ENCODE results near the gene TAF1.

The TAF1 gene

GRCh38 chrX:71482228-71482958 is 116.2 kb downstream of the TAF1 start:
- H3K27ac ChIP-seq (replicated peaks; ENCODE audit: low read length): no peak overlapping the region
- H3K18ac ChIP-seq (ENCODE audit: low read length): no peak overlapping the region
- no peak overlapping the region for H3K23ac ChIP-seq (ENCODE audit: low read depth, low read length, poor library complexity)
- H2BK15ac ChIP-seq (ENCODE audit: low read length): no peak overlapping the region
- H2AK5ac ChIP-seq (ENCODE audit: low read depth, low read length): no peak overlapping the region
- H3K79me1 ChIP-seq (ENCODE audit: low read depth, low read length): no peaks in the 10 kb centered on the region
- WGBS, 2 donors (ENCODE audit: extremely low coverage in 2 of 2, insufficient read length in 2 of 2, insufficient replicate concordance in 1 of 2): no CpG with 5 or more reads among the region's 4 CpGs
- H4K8ac ChIP-seq (ENCODE audit: low read depth, low read length): no peak overlapping the region
- no peaks in the 10 kb centered on the region for H3K27me3 ChIP-seq (ENCODE audit: control insufficient read depth in 3 of 3, insufficient read depth in 3 of 3, low read depth in 1 of 3, low read length in 3 of 3)
- no peak overlapping the region for H2BK120ac ChIP-seq (ENCODE audit: low read depth, low read length)
- H3K4me2 ChIP-seq (ENCODE audit: insufficient read depth, low read length, poor library complexity, severe bottlenecking): no peak overlapping the region
- H4K91ac ChIP-seq (ENCODE audit: low read depth, low read length, poor library complexity): no peak overlapping the region
- no peak overlapping the region for H3K4me3 ChIP-seq (ENCODE audit: low read length in 2 of 2)
- no peaks in the 10 kb centered on the region for H3K4me1 ChIP-seq (ENCODE audit: control insufficient read depth in 2 of 2, insufficient read depth in 1 of 2, low read depth in 1 of 2, low read length in 2 of 2)
- no peak overlapping the region for H3K9ac ChIP-seq (ENCODE audit: low read depth, low read length, poor library complexity)
- H3K36me3 ChIP-seq (replicated peaks in 1 of 2; ENCODE audit: control insufficient read depth in 2 of 2, insufficient read depth in 2 of 2, low read length in 2 of 2): no peaks in the 10 kb centered on the region
- H2BK12ac ChIP-seq (ENCODE audit: low read length): no peak overlapping the region
- no peak overlapping the region for H2AFZ ChIP-seq (ENCODE audit: low read length)
- H3K4ac ChIP-seq (ENCODE audit: low read length): no peak overlapping the region
- no peak overlapping the region for H3K14ac ChIP-seq (ENCODE audit: low read length)
- H3K9me3 ChIP-seq (replicated peaks in 1 of 2; ENCODE audit: control insufficient read depth in 2 of 2, insufficient read depth in 1 of 2, low read depth in 1 of 2, low read length in 2 of 2): no peaks in the 10 kb centered on the region
- no peak for DNase-seq (ENCODE audit: low spot score)
- H2BK5ac ChIP-seq (ENCODE audit: low read length): no peak overlapping the region

GRCh38 chrX:71487814-71488213 is 121.7 kb downstream of the TAF1 start:
- no peak overlapping the region for H3K4me3 ChIP-seq (ENCODE audit: low read length in 2 of 2)
- H3K27ac ChIP-seq (replicated peaks; ENCODE audit: low read length): no peak overlapping the region
- no peak overlapping the region for H3K14ac ChIP-seq (ENCODE audit: low read length)
- no peak overlapping the region for H3K4ac ChIP-seq (ENCODE audit: low read length)
- no peak overlapping the region for H3K23ac ChIP-seq (ENCODE audit: low read depth, low read length, poor library complexity)
- no peaks in the 10 kb centered on the region for H3K27me3 ChIP-seq (ENCODE audit: control insufficient read depth in 3 of 3, insufficient read depth in 3 of 3, low read depth in 1 of 3, low read length in 3 of 3)
- no peaks in the 10 kb centered on the region for H3K9me3 ChIP-seq (replicated peaks in 1 of 2; ENCODE audit: control insufficient read depth in 2 of 2, insufficient read depth in 1 of 2, low read depth in 1 of 2, low read length in 2 of 2)
- no peak overlapping the region for H2BK5ac ChIP-seq (ENCODE audit: low read length)
- no peak overlapping the region for H2BK15ac ChIP-seq (ENCODE audit: low read length)
- H3K4me1 ChIP-seq (ENCODE audit: control insufficient read depth in 2 of 2, insufficient read depth in 1 of 2, low read depth in 1 of 2, low read length in 2 of 2): no peaks in the 10 kb centered on the region
- no peak overlapping the region for H4K91ac ChIP-seq (ENCODE audit: low read depth, low read length, poor library complexity)
- no peak overlapping the region for H3K9ac ChIP-seq (ENCODE audit: low read depth, low read length, poor library complexity)
- no peaks in the 10 kb centered on the region for H3K36me3 ChIP-seq (replicated peaks in 1 of 2; ENCODE audit: control insufficient read depth in 2 of 2, insufficient read depth in 2 of 2, low read length in 2 of 2)
- H2BK12ac ChIP-seq (ENCODE audit: low read length): no peak overlapping the region
- DNase-seq (ENCODE audit: low spot score): no peak
- H4K8ac ChIP-seq (ENCODE audit: low read depth, low read length): no peak overlapping the region
- H3K4me2 ChIP-seq (ENCODE audit: insufficient read depth, low read length, poor library complexity, severe bottlenecking): no peak overlapping the region
- H2AFZ ChIP-seq (ENCODE audit: low read length): no peak overlapping the region
- H2AK5ac ChIP-seq (ENCODE audit: low read depth, low read length): no peak overlapping the region
- no peaks in the 10 kb centered on the region for H3K79me1 ChIP-seq (ENCODE audit: low read depth, low read length)
- H2BK120ac ChIP-seq (ENCODE audit: low read depth, low read length): no peak overlapping the region
- H3K18ac ChIP-seq (ENCODE audit: low read length): no peak overlapping the region

GRCh38 chrX:71489540-71489939 is 123.4 kb downstream of the TAF1 start:
- Histone ChIP-seq H2BK120ac (ENCODE audit: low read depth, low read length) (no peak overlapping the region), H3K18ac (ENCODE audit: low read length) (no peak overlapping the region), H4K8ac (ENCODE audit: low read depth, low read length) (no peak overlapping the region), H3K4me3 (ENCODE audit: low read length in 2 of 2) (no peak overlapping the region), H2AK5ac (ENCODE audit: low read depth, low read length) (no peak overlapping the region), H3K9me3 (replicated peaks in 1 of 2; ENCODE audit: control insufficient read depth in 2 of 2, insufficient read depth in 1 of 2, low read depth in 1 of 2, low read length in 2 of 2) (no peaks in the 10 kb centered on the region), H3K23ac (ENCODE audit: low read depth, low read length, poor library complexity) (no peak overlapping the region), H3K79me1 (ENCODE audit: low read depth, low read length) (no peaks in the 10 kb centered on the region), H3K27ac (replicated peaks; ENCODE audit: low read length) (no peak overlapping the region), H2AFZ (ENCODE audit: low read length) (no peak overlapping the region), H3K4me2 (ENCODE audit: insufficient read depth, low read length, poor library complexity, severe bottlenecking) (no peak overlapping the region), H2BK12ac (ENCODE audit: low read length) (no peak overlapping the region), H3K4ac (ENCODE audit: low read length) (no peak overlapping the region), H3K36me3 (replicated peaks in 1 of 2; ENCODE audit: control insufficient read depth in 2 of 2, insufficient read depth in 2 of 2, low read length in 2 of 2) (no peaks in the 10 kb centered on the region), H3K9ac (ENCODE audit: low read depth, low read length, poor library complexity) (no peak overlapping the region), H2BK5ac (ENCODE audit: low read length) (no peak overlapping the region), H4K91ac (ENCODE audit: low read depth, low read length, poor library complexity) (no peak overlapping the region), H3K27me3 (ENCODE audit: control insufficient read depth in 3 of 3, insufficient read depth in 3 of 3, low read depth in 1 of 3, low read length in 3 of 3) (no peaks in the 10 kb centered on the region), H2BK15ac (ENCODE audit: low read length) (no peak overlapping the region), H3K4me1 (ENCODE audit: control insufficient read depth in 2 of 2, insufficient read depth in 1 of 2, low read depth in 1 of 2, low read length in 2 of 2) (no peaks in the 10 kb centered on the region), H3K14ac (ENCODE audit: low read length) (no peak overlapping the region)
- no peak for DNase-seq (ENCODE audit: low spot score)
- no CpG with 5 or more reads among the region's 5 CpGs for WGBS, 2 donors (ENCODE audit: extremely low coverage in 2 of 2, insufficient read length in 2 of 2, insufficient replicate concordance in 1 of 2)

GRCh38 chrX:71492231-71493065 is 126.3 kb downstream of the TAF1 start:
- peak overlapping the region; percentile 64 for H3K18ac ChIP-seq (ENCODE audit: low read length)

More at GRCh38 chrX:71492231-71493065, 126.3 kb downstream of the TAF1 start:
- Histone ChIP-seq H2BK15ac (ENCODE audit: low read length) (peak overlapping the region; percentile 91), H3K4me1 (ENCODE audit: control insufficient read depth in 2 of 2, insufficient read depth in 1 of 2, low read depth in 1 of 2, low read length in 2 of 2) (no peaks in the 10 kb centered on the region), H3K27ac (replicated peaks; ENCODE audit: low read length) (no peak overlapping the region), H4K91ac (ENCODE audit: low read depth, low read length, poor library complexity) (no peak overlapping the region), H3K4me2 (ENCODE audit: insufficient read depth, low read length, poor library complexity, severe bottlenecking) (no peak overlapping the region), H2BK12ac (ENCODE audit: low read length) (no peak overlapping the region), H3K4me3 (ENCODE audit: low read length in 2 of 2) (no peak overlapping the region), H3K36me3 (replicated peaks in 1 of 2; ENCODE audit: control insufficient read depth in 2 of 2, insufficient read depth in 2 of 2, low read length in 2 of 2) (no peaks in the 10 kb centered on the region), H3K14ac (ENCODE audit: low read length) (no peak overlapping the region), H3K27me3 (ENCODE audit: control insufficient read depth in 3 of 3, insufficient read depth in 3 of 3, low read depth in 1 of 3, low read length in 3 of 3) (no peaks in the 10 kb centered on the region), H3K9ac (ENCODE audit: low read depth, low read length, poor library complexity) (peak overlapping the region; percentile 4), H3K79me1 (ENCODE audit: low read depth, low read length) (no peaks in the 10 kb centered on the region), H2BK5ac (ENCODE audit: low read length) (no peak overlapping the region), H3K9me3 (replicated peaks in 1 of 2; ENCODE audit: control insufficient read depth in 2 of 2, insufficient read depth in 1 of 2, low read depth in 1 of 2, low read length in 2 of 2) (no peaks in the 10 kb centered on the region), H2AK5ac (ENCODE audit: low read depth, low read length) (peak overlapping the region; percentile 68), H4K8ac (ENCODE audit: low read depth, low read length) (no peak overlapping the region), H3K23ac (ENCODE audit: low read depth, low read length, poor library complexity) (peak overlapping the region; percentile 43), H3K4ac (ENCODE audit: low read length) (no peak overlapping the region), H2BK120ac (ENCODE audit: low read depth, low read length) (no peak overlapping the region), H2AFZ (ENCODE audit: low read length) (no peak overlapping the region)
- no CpG with 5 or more reads among the region's 76 CpGs for WGBS, 2 donors (ENCODE audit: extremely low coverage in 2 of 2, insufficient read length in 2 of 2, insufficient replicate concordance in 1 of 2)
- no peak for DNase-seq (ENCODE audit: low spot score)
